ENCODE measurements around the gene CENPP. TPM values are rescaled to one million over a fixed set of nuclear protein-coding genes. Genes with fewer than 3 reads are reported as not detected.
A peak's percentile ranks its signal among the peaks of the same experiment; 100 is the strongest.
"Not testable (repeated sequence)": the region's sequence is repeated elsewhere in the genome, so short reads cannot be mapped to it uniquely, and the experiment has no call there.

CENPP gene
- total RNA-seq, 2 donors from 2014 or later, result 1.7 to 2.4 TPM

DNA sequence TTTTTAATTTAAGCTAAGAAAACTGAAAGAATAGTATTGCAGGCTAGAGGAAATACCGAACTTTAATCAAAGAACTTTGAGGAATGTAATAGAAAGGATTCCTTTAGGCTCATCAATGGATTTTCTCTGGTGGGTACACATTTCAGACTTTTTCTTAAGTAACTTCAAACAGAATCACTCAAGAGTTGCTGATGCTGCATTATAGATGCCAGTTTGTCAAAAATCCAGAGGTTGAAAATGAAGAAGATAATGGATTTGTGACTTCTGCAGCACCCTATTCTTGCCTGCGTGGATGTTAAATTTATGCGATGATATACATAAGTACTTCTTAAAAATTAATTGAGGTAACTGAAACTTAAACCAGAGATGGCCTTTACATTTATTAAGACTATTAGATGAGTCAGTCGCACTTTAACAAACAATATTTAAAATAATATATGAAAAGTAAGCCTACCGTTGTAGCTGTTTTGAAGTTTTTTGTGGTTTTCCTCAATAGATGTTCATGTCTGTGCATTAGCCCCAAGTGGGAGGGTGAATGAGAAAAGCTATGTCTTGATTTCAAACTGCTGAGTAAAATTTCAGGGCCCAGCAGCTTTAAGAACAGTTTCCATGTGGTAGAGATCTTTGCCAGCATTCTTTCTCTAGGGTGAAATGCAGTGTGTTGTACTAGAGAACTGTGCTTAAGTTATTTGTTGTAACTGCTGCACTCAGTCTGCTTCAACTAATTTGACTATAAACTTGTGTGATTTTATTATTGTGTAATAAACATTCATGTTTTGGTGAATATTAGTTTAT, 78.5 kb downstream of the CENPP start, which contains the start of gene OGN:
OGN (minus strand) TSS at position 537 of the 795 bp plus-strand sequence. CDS start 1,171 bp downstream, outside the sequence.
- ATAC-seq (no peak), DNase-seq (no peak)
- intact Hi-C loops (cut with DNase I, micrococcal nuclease), result no loop called here

DNA sequence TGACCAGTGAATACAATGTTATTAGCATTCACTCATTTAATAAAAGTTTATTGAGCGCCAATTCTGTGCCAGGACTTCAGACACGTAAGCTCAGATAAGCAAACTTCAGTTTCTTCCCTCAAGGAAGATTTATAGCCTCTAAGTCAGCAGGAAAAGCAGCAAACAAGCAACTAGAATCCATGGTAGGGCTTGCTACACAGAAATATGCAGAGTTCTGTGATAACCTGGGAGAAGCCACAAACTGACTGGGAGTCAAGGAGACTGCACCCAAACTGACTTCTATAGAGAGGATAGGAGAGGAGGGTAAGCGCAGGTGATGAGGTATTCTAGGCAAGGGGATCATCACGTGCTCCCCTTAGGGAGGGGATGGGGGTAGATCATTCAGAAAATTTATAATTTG, 80.1 kb downstream of the CENPP start:
- intact Hi-C loops (cut with DNase I, micrococcal nuclease), result no loop called here
- DNase-seq (no peak), ATAC-seq (peak; percentile 80)

DNA sequence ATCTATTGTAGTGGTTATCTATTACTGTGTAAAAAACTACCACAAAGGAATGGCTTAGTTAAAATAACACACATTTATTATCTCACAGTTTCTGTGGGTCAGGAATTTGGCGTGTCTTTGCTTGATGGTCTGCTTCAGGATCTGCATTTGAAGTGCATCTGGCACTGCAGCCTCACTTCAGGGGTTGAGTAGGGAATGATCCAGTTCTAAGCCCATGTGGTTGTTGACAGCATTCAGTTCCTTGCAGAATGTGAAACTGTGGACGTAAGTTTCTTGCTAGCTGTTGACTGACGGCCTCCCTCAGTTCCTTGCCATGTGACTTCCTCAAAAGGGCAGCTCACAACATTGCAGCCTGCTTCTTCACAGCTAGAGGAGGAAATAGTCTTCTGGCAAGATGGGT, 80.7 kb downstream of the CENPP start:
- DNase-seq (peak; percentile 28 to 36), ATAC-seq (peak; percentile 89)
- intact Hi-C loops (cut with DNase I, micrococcal nuclease), result no loop called here

DNA sequence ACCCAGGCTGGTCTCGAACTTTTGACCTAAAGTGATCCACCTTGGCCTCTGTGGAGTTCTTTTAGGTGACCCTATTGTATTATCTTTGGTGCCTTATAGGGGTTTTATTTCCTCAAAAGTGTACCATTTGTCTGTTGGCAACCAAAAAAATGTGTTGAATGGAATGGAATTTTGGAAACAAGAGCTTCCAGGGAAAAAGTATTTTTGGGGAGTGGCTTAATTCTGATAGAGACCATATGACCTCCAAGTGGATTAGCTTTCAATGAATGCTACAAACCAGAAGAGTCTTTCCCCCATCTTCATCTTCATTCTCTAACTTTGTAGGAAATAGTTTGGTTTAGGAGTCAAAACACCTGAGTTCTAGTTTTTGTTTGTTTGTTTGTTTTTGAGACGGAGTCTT, 82.1 kb downstream of the CENPP start:
- no peak for ATAC-seq
- intact Hi-C loops (cut with DNase I, micrococcal nuclease), result no loop called here
- DNase-seq, result no peak

DNA sequence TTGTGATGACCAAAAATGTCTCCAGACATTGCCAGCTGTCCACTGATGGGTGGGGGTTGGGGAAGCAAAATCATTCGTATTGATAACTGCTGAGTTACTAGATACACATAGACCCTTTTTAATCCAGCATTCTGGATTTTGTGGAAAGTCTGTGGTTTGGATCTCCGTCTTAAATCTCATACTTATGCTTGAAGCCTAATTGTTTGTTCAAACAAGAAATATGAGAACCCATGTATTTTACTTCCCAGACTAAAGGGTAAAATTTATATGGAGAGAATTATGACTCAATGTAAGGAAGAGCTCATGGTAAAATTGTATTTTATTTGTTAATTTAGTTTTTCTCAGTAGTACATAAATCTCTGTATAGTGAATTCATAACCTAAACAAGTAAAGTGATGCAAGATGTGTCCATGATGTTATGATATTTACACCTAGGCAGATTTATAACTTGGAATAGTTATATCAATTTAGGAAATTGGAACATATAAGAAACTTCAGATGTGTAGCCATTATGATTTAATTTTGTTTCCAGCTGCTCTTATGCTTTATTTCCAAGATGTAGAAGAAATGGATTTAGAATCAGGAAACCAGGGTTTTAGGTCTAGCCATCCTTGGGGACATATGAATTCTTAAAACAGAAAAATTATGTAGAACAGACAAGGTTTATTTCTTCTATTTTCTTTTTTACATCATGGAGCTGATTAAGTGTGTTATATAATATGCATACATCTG, 83.2 kb downstream of the CENPP start:
- no peak for ATAC-seq
- intact Hi-C loops (cut with DNase I, micrococcal nuclease), result no loop called here
- DNase-seq, result no peak

DNA sequence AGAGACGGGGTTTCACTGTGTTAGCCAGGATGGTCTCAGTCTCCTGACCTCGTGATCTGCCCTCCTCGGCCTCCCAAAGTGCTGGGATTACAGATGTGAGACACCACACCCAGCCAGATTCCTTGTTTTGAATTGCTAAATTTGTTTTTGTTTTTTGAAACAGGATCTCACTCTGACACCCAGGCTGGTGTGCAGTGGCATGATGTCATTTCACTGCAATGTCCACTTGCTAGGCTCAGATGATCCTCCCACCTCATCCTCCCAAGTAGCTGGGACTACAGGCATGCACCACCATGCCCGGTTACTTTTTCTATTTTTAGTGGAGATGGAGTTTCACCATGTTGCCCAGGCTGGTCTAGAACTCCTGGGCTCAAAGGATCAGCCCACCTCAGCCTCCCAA, 85.4 kb downstream of the CENPP start:
- DNase-seq; ATAC-seq; intact Hi-C loops (cut with DNase I, micrococcal nuclease): not testable (repeated sequence)

DNA sequence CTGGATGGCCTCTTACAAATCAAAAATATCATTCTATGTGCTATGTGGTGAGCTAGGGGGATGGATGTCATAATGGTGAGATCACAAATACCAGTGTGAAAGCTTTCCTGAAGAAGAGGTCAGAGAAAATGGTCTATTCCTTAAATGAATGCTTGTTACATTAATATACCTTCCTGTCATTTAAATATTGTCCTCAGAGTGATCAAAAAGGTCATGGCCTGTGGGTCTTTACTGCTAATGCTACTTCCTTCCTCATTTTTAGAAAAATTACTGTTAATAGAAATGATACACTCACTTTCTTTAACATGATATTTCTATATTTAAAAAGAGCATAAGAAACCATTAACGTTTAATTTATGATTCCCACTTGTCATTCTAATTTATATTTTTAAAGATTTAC, 88.8 kb downstream of the CENPP start:
- intact Hi-C loops (cut with DNase I, micrococcal nuclease), result no loop called here
- ATAC-seq (no peak), DNase-seq (no peak)

DNA sequence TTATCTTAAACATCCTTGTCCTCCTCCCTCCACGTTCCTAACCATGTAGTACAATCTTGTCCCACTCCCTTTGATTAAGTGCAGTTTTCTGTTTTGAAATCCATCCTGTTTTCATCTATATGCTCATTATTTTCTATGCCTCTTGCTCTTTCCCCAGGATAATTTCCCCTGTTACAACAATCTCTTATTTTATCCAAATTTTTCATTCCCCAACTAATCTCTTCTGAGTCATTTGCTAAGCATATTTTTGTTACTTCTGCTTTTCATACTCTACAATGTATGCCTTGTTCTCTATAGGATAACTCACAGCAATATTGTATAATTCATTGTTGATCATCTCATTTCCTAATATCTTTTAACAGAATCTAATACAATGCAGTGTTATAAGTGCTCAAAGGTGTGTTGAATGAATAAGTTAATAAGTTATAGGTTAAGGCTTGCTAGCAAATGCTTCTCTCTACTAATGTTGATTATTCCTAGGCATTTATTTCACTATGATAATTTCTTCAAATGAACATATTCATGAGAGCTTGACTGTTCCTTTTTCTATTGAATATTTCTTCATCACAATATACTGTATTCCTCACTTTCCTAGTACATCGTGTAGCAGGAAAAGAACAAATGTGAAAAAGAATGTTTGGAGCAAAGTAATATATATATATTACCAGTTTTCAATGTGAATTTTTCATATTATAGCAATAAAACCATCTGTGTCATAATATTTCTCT, 97.0 kb downstream of the CENPP start:
- DNase-seq, result no peak
- no peak for ATAC-seq
- intact Hi-C loops (cut with DNase I, micrococcal nuclease), result no loop called here

DNA sequence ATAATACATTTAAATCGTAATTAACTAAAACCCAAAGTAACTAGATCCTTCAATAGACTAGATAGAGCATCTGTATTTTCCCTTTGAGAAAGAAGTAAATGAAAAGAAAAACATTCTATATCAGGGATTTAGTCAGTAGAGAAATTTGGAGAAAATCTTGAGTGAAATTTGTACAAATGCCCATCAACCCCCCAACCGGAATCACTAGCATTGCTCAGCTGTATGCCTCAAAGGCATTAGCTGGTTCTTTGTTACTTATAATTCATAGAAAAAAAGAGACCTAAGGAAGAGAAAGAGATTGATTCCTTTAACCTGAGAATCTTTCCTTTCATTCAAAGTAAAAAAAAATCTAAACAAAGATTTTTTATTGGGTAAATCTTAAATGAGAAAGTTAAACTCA, 97.9 kb downstream of the CENPP start:
- DNase-seq (no peak), ATAC-seq (no peak)
- intact Hi-C loops (cut with DNase I, micrococcal nuclease), result no loop called here

DNA sequence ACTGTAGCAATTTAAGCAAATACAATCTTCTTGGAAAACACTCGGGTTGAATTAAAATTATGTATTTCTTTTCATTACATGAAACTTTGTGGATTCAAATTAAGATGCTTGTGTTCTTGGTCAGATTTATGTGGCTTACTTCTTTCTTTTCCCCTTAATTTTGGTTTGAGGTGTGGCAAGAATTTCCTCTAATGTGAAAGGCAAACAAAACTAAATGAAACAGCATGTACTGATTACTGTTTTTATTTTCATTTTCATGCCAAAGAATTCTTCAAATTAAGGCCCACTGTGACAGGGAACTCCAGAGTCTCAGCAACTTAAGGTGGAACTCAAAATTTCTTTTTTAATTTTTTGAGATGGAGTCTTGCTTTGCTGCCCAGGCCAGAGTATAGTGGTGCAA, 98.6 kb downstream of the CENPP start, which contains the start of gene OMD:
OMD (minus strand) TSS at position 132 of the 400 bp plus-strand sequence. CDS start 6,913 bp downstream, outside the sequence.
- ATAC-seq (no peak), DNase-seq (no peak)
- intact Hi-C loops (cut with DNase I, micrococcal nuclease), result no loop called here

DNA sequence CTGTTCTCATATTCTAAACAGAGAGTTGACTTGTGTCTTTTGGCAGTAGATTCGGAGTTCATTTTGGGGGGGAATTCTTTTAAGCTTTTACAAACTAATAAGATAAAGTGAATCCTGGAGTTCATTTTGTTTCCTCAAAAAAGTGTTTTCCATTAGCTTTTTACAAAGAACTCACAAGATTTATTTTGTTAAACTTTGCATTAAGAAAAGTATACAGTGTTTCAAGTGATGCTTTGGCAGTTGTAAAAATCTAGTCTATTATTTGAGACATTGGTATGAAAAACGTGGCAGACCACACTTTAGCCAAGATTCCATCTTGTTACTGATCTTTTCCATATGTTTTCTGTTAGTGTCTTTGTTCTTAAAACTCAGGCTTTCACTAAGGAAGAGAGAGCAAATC, 99.7 kb downstream of the CENPP start:
- ATAC-seq, result no peak
- DNase-seq, result no peak
- intact Hi-C loops (cut with DNase I, micrococcal nuclease), result no loop called here

DNA sequence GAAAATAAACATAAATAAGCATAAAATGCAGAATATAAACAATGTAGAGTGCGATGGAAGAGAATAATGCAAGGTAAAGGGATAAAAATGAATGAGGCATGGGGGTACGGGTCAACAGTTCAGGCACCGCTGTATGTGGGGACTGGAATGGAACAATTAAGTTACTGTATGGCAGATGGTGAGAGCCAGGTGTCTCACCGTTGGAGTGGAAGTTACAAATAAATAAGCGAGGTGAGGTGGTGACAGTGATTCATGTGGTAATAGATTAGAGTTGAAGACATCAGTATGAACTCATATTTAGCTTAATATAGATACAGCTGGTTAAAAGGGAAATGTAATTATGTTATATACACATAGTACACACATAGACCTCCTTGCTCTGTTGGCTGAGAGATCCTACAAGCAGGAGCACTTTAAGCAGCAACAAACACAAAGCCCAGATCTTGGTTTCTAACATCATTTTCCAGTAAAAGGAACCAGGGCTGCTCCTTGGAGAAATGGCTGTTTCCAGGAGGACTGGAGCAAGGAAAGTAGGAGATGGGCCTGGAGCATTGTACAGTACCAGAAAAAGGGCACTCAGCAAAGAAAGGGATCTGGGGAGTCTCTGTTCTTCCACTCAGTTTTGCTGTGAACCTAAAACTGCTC, 100.9 kb downstream of the CENPP start:
- no peak for DNase-seq
- intact Hi-C loops (cut with DNase I, micrococcal nuclease), result no loop called here
- no peak for ATAC-seq

DNA sequence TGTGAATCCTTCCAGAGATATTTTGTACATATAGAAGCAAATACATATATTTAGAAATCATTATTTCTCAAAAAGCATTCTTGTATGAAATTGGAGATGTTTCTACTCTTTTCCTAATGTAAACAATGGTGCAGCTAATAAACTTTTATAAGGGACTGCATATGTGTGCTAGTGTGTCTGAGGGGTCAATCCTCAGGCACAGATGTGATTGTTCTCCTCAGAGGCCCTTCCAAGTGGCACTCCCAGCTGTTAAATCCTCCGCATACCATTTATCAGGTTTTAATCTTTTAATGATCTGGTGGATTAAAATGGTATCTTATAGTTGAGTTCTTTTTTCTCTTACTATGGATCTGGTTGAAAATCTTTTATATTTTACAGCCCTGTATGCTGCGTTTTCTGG, 104.1 kb downstream of the CENPP start:
- no peak for ATAC-seq
- intact Hi-C loops (cut with DNase I, micrococcal nuclease), result no loop called here
- no peak for DNase-seq

DNA sequence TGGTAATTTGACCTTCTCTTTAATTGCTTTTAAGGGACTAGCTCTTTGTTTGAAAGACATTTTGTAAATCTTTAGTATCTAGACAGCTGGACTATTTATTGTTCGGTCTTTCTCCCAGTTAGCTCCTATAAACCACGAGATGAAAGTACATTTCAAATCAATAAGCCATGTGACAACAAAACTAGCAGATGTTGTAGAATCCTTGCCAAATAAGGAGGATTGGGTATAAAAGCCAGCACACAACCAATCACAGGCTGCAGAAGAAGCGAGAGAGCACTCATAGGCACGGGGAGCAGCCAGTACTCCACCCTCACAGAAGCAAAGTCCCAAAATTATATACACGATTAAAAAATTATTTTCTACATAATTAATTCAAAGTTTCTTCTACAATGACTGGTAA, 106.6 kb downstream of the CENPP start:
- intact Hi-C loops (cut with DNase I, micrococcal nuclease), result no loop called here
- DNase-seq (no peak), ATAC-seq (no peak)

DNA sequence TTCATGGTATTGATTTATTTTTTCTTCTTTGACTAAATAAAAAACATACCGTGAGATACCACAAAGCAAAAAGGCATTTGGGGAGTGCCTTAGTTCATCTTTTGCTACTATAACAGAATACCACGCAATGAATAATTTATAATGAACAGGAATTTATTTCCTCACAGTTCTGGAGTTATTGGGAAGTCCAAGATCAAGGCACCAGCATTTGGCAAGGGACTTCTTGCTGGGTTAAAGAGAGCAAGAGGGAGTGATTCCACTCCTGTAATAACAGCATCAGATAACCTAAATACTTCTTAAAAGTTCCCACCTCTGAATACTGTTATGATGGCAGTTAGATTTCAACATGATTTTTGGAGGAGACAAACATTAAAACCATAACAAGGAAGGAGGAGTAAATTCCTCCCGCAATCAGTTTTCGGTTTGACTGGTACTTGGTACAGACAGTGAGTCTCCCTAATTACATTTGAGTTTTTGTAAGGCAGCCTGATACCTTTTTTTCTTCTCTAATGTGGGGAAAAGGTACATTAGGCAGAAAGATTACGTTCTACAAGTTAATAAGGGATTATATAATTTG, 107.3 kb downstream of the CENPP start:
- intact Hi-C loops (cut with DNase I, micrococcal nuclease), result no loop called here
- ATAC-seq (no peak), DNase-seq (no peak)

DNA sequence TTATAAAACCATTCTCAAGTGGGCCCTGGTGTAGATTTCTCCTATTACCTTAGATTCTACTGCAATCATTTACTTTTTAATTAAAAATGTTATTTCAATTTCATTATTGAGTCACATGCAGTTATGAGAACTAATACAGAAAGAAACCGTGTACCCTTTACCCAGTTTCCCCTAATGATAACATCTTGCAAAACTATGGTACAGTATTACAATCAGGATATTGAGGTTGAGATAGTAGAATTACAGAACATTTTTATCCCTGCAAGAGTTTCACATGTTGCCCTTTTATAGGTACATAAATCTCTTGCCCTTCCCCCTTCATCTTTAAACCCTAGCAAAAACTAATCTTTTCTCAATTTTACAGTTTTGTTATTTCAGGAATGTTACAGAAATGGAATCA, 109.5 kb downstream of the CENPP start:
- DNase-seq (no peak), ATAC-seq (no peak)
- intact Hi-C loops (cut with DNase I, micrococcal nuclease), result loop anchor here in 1 of 2 donors (5.0 kb wide), 1 partner anchor 88 kb away; no protein-coding TSS in a partner anchor

DNA sequence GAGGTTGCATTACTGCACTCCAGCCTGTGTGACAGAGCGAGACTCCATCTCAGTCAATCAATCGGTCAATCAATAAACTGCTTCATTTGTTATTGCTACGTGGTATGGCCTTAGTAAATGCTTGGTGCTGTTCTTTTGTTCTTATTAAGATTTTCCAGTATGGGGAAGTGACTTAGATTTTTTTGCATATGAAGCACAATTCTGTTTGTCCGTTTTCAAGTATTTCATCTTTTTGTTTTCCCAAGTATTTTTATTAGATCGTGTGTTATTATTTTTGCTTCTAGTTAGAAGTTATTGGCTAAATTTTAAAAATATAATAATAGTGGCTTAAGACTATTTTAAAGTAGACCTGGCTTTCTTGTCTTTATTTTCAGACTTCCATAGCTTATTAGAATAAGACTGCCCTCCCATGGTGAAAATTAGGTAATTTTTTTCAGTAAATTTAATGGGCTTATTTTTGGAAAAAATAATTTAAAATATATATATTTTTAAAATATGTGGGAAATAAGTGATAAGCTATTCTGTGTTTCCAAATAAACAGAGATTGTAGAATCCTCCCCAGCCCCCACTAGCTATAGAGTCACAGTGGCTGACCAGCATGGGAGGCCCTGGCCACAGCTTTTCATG, 113.3 kb downstream of the CENPP start:
- intact Hi-C loops (cut with DNase I, micrococcal nuclease), result loop anchor here in 1 of 2 donors (5.0 kb wide), 1 partner anchor 92 kb away; no protein-coding TSS in a partner anchor
- DNase-seq (no peak), ATAC-seq (no peak)

All from left colon (tissue), 2 donors.